K562 (cell line): ENCODE measurements around the gene FIG4.
"Not testable (repeated sequence)": the region's sequence is repeated elsewhere in the genome, so short reads cannot be mapped to it uniquely, and the experiment has no call there.

Experiments
- ATF7 ChIP-seq: fragments of 450-650 bp; IDR thresholded peaks from 2 replicates; pipeline ENCODE4 v1.7.1; 2014; ENCODE audit warnings: mild to moderate bottlenecking, moderate library complexity
- CEBPB ChIP-seq: fragments of 450-650 bp; IDR thresholded peaks from 2 replicates; pipeline ENCODE4 v1.6.1; 2016; ENCODE audit warnings: missing genetic modification characterization, missing compliant biosample characterization
- FOXK2 ChIP-seq, 2 experiments: fragments of 450-650 bp; IDR thresholded peaks in 1 of 2; conservative IDR thresholded peaks in 1 of 2; 2 replicates each; pipeline ENCODE4 v1.6.1; 2016; ENCODE audit warnings: low read depth in 2 of 2, mild to moderate bottlenecking in 1 of 2
- HDAC2 ChIP-seq: fragments of 450-650 bp; IDR thresholded peaks from 2 replicates; pipeline ENCODE4 v1.6.1; 2016; ENCODE audit warnings: mild to moderate bottlenecking
- NR1H2 ChIP-seq: sonication (generic); formaldehyde crosslinking; IDR thresholded peaks from 2 replicates; pipeline ENCODE4 v1.4.0; 2020; ENCODE audit warnings: mild to moderate bottlenecking, missing genetic modification reagents
- NRF1 ChIP-seq, 2 experiments: fragments of 450-650 bp; IDR thresholded peaks in 1 of 2; conservative IDR thresholded peaks in 1 of 2; 2 replicates each; pipeline ENCODE4 v1.6.1; 2014; ENCODE audit warnings: mild to moderate bottlenecking in 2 of 2
- RNF2 ChIP-seq: sonication (generic); IDR thresholded peaks from 2 replicates; pipeline ENCODE4 v1.6.1; 2016
- SNRNP70 ChIP-seq: fragments of 200-400 bp; formaldehyde crosslinking; optimal IDR thresholded peaks from 2 replicates; pipeline ENCODE3; 2017; ENCODE audit warnings: low read depth, low read length
- ZBTB17 ChIP-seq: fragments of 450-650 bp; formaldehyde crosslinking; IDR thresholded peaks from 2 replicates; pipeline ENCODE4 v1.4.0; 2020; ENCODE audit warnings: mild to moderate bottlenecking
- ZNF830 ChIP-seq: fragments of 250-450 bp; sonication (Bioruptor Pico); IDR thresholded peaks from 2 replicates; pipeline ENCODE4 v1.5.0; 2021; ENCODE audit warnings: mild to moderate bottlenecking
- TF ChIP-seq, protein P1 (sequence below), 3 experiments: IDR thresholded peaks in 2 of 3; conservative IDR thresholded peaks in 1 of 3; 2 replicates each; pipeline ENCODE4 v1.5.1; 2011 to 2012; ENCODE audit warnings: low read length in 3 of 3, mild to moderate bottlenecking in 3 of 3, control low read depth in 2 of 3, improper control_type of control experiment in 1 of 3, inconsistent platforms in 1 of 3, low read depth in 1 of 3, mixed read lengths in 1 of 3, moderate library complexity in 1 of 3; ENCODE audit not compliant: insufficient read depth in 2 of 3

- not testable (repeated sequence) for TF ChIP-seq FOXK2 (conservative IDR thresholded peaks at IDR 0.05 in 1 of 2, IDR thresholded peaks at IDR 0.05 in 1 of 2; ENCODE audit: low read depth in 2 of 2); NRF1 (conservative IDR thresholded peaks at IDR 0.05 in 1 of 2, IDR thresholded peaks at IDR 0.05 in 1 of 2); NR1H2 (CRISPR knock-in tag); ATF7; RNF2; HDAC2; CEBPB (tag); SNRNP70; ZNF830 (CRISPR knock-in tag); ZBTB17 (CRISPR knock-in tag)
- TF ChIP-seq, protein P1, sequence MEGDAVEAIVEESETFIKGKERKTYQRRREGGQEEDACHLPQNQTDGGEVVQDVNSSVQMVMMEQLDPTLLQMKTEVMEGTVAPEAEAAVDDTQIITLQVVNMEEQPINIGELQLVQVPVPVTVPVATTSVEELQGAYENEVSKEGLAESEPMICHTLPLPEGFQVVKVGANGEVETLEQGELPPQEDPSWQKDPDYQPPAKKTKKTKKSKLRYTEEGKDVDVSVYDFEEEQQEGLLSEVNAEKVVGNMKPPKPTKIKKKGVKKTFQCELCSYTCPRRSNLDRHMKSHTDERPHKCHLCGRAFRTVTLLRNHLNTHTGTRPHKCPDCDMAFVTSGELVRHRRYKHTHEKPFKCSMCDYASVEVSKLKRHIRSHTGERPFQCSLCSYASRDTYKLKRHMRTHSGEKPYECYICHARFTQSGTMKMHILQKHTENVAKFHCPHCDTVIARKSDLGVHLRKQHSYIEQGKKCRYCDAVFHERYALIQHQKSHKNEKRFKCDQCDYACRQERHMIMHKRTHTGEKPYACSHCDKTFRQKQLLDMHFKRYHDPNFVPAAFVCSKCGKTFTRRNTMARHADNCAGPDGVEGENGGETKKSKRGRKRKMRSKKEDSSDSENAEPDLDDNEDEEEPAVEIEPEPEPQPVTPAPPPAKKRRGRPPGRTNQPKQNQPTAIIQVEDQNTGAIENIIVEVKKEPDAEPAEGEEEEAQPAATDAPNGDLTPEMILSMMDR (IDR thresholded peaks at IDR 0.05 in 2 of 3, conservative IDR thresholded peaks at IDR 0.05 in 1 of 3; ENCODE audit: insufficient read depth in 2 of 3, low read depth in 1 of 3, low read length in 3 of 3): not testable (repeated sequence)
Observed at GRCh38 chr6:109831352-109831751, 140.3 kb downstream of the FIG4 start.
